Embryonic facial prominence (tissue), 1 donor: Measurements from ENCODE around the gene EYA2.

Experiments used
- DNase-seq: peaks from one replicate; pipeline ENCODE4 v3.0.0-alpha.2; 2016; ENCODE audit errors: extremely low spot score

EYA2 gene

DNA sequence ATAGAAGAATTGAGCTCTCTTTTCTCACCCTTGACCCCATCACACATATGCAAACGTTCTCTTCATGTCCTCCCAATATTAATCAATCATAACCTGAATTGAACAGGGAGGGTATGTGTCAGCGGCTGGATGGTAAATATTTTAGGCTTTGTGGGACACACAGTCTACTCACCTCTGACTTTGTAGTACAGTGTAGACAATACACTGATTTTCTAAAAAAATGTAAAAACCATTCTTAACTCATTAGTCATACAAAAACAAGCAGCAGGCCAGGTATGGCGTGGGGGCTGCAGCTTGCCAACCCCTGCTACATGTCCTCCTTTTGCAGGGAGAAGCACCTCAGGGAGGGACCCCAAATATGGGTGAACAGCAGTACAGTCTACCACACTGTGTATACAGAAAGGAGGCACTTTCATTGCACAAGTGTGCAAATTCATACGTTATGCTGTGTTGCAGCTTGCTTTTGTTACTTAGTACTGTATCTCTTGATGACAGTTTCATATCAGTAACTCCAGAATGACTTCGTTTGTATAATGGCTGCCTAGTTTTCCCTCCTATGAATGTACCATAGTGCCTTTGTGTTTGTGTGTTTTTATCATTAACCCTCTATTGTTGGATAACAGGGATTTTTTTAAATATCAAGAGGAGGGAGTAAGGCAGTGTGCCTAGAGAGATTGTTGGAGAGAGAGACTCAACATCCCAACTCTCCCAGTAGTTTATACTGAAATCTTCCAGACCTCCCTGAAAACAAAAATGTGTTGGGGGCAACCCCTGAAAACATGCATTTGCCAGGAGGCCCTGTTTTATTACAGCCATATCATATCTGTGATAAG lies 247.5 kb downstream of the EYA2 start:
- no peak for DNase-seq

DNA sequence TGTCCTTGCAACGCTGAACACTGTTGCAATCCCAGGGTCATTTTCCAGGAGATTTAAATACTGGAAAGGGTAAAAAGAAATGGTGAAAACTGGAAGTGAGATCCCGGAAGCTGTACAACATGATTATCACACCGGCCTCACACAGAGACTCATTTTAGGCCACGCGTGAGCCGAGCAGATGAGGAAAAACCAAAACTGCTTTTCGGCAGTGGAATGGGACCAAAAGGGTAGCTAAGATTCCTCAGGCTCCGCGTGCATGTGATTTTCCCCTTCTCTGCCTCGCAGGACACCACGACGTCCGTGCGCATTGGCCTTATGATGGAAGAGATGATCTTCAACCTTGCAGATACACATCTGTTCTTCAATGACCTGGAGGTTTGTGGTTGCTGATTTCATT lies 248.1 kb downstream of the EYA2 start:
- DNase-seq = no peak

DNA sequence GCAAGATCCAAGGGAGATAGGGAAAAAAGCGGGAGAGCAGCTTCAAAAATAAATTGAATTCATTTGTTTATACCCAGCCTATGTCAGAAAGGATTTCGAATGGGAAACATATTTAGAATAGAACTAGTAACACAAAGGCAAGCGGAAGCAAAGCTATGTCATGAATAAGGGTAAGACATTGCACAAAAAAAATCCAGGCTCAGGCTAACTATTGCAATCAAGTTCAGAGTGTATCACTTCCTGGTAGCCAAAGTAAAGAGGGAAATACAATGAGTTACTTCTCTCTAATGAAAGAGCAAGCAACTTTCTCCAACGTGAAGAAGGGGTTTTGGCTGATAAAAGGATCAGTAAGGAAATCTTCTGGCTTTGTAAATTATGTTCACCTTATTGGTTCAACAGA lies 249.0 kb downstream of the EYA2 start:
- no peak for DNase-seq

DNA sequence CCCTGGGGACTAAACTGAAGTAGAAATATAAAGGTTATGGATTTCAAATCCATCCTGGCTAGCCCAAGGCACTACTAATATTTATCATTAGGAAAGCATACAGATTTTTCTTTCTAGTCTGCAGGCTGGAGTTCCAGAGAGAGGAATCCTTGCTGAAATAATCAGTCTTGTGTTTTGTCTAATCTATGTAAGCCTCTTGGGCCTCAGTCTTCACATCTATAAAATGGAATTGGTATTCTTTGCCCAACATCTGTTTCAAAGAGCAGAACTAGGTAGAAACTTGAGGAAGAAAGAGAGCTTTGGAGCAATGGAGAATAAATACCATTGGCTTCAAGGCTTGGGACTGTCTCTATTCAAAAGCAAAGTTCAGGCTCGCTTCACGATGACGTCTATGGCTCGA lies 249.8 kb downstream of the EYA2 start:
- no peak for DNase-seq

DNA sequence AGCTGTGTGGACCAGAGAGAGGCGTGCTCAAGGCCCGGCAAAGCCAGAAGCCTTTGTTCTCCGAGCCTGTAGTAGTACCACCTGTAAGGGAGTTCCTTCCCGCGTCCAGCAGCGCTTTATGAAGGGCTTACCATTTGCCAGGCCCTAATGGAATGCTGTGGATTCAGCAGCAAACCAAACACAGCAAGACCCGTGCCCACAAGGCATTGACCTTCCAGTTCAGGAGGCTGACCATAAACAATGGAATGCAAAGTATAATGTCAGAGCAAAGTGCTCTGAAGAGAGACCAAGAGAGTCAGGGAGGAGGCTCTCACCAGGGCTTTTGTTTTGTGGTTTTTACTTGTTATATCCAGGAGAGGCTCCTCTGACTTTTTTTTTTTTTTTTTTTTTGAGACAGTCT lies 252.0 kb downstream of the EYA2 start:
- no peak for DNase-seq

DNA sequence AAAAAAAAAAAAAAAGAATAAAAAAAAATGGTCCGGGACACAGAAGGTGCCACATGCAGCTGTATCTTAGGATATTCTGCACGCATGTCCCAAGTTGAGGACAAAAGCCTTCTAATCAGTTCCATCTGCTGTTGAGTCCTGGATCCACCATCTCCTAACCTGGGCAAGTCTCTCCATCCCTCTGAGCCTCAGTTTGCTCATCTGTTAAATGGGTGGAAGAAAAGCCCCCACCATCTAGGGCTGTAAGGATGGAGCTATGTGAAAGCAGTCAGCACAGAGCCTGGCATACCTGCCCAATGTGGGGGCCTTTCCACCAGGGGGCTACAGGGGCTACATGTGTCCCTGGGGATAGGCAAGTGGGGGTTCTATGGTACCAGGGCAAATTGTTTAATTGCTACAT lies 253.4 kb downstream of the EYA2 start:
- no peak for DNase-seq

DNA sequence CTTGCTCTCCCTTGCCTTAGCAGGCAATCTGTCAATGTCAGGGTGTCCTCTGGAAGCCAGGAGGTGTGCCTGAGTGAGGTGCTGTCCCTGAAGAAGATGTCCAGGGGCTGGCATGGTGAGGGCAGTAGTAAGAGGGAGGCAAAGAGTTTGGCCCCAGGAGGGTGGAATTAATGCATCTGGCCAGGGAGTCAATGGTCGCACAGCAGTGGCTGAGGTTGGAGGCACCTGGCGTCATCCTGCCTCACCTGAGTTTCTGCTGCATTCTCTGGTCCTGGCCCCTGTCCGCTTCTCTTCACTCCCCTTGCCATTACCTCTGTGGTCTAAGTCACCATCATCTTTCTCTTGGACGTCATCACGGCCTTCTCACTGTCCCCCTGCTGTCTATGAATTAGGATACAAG lies 255.3 kb downstream of the EYA2 start:
- no peak for DNase-seq

DNA sequence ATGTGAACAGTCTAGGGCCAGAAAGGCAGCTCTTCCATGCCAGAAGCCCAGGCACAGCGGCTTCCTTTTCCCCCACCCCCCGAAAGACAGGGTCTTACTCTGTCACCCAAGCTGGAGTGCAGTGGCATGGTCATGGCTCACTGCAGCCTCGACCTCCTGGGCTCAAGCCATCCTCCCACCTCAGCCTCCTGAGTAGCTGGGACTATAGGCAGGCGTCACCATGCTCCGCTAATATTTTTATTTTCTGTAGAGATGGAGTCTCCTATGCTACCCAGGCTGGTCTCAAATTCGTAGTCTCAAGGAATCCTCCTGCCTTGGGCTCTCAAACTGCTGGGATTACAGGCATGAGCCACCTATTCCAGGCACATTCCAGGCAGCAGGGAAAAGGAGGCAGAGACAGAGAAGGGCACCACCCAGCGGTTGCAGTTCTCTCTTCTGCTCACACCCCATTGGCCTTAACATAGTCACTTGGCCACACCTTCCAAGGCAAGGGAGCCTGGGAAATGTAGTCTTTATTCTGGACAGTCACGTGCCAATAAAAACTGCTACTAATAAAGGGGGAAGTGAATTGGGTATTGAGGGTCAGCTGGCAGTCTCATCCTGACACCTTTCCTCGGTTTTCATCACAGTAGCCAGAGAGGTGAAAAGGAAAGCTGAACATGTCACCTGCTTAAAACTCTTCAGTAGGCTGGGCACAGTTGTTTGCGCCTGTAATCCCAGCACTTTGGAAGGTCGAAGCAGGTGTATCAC lies 255.9 kb downstream of the EYA2 start:
- peak; percentile 48 for DNase-seq

DNA sequence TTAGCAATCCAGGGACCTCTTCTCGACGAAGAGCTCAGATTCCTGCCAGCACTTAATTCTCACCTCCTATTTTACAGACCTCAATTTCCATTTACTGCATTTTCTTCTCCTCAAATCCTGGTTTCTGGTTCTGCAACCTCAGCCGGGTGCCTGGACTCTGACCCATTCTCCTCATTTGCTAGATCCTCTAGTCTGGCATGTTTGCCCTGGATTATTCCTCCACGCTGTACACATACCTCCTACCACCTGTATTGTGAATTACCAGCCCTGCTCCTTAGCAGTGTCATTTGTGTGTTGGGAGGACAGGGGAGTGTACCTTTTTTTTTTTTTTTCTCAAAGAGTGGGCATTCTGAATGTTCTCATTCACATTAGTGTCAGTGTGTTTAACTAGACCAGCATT lies 257.4 kb downstream of the EYA2 start:
- no peak for DNase-seq

DNA sequence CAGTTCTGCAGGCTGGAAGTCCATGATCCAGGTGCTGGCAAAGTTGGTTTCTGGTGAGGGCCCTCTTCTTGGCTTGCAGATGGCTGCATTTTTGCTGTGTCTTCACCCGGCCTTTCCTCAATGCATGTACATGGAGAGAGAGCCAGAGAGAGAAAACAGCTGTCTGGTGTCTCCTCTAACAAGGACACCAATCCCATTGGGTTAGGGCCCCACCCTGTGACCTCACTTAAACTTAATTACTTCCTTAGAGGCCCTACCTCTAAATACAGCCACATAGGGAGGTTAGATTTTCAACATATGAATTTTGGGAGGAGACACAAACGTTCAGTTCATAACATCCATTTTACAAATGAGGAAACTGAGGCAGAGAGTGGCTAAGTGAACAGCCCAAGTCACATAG lies 259.4 kb downstream of the EYA2 start:
- DNase-seq = no peak

DNA sequence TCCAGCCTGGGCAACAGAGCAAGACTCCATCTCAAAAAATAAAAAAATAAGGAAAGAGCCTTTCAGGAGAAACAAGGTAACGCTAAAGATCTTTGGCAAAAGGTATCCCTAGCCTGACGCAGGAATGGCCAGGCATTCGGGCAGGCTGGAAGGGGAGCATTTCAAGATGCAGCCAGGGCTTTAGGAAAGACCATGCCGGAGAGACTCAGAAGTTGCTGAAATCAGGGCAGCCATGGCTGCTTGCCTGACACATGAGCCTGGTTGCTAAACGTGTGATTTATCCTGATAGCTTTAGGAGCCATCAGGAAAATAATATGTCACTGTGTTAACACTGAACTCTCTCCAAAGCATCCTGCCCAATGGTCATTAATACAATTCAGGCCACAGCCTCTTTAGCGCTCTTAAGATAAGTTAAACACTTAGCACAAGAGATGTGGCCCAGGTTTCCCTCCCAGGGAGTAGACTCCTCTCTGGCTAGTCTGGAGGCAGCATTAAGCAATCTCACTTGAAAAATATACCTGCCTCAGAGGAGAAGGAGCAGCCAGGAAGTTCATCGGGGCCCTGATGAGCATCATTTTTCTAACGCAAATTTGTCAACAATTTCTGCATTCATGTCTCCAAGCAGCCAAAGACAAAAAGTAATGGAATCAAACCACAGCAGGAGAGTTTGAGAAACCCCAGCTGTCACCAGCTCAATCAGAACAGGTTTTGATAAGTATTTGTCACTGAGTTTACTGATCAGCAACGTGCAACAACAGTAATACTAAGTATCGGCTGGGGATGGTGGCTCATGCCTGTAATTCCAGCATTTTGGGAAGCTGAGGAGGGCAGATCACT lies 261.9 kb downstream of the EYA2 start:
- DNase-seq = no peak

DNA sequence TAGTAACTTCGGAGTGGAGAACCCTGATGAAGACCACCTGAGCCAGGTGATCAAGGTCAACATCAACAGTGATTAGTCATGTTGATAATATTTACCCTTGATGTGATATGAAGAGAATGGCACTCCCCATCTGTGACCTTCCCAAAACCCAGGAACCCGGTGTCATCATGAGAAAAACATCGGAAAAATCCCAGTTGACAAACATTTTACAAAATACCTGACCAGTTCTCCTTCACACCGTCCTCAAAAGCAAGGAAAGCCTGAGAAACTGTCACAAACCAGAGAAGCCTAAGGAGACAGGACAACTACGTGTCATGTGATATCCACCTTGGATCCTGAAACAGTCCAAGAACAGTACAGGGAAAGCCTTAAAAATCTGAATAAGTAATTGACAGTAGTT lies 264.5 kb downstream of the EYA2 start:
- no peak for DNase-seq

DNA sequence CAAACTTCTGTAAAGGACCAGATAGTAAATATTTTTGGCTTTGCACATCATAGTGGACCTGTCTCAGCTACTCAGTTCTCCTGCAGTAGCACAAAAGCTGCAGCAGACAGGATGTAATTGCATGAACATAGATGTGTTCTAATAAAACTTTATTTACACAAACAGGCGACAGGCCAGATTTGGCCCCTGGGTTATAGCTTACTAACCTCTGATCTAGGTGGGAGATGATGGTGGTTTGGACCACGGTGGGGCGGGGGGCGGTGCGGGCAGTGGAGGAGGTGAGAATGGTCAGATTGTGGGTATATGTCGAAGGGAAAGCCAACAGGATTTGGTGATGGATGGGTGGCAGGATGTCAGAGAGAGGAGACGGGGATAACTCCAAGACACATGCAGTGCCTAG lies 265.6 kb downstream of the EYA2 start:
- DNase-seq = no peak

DNA sequence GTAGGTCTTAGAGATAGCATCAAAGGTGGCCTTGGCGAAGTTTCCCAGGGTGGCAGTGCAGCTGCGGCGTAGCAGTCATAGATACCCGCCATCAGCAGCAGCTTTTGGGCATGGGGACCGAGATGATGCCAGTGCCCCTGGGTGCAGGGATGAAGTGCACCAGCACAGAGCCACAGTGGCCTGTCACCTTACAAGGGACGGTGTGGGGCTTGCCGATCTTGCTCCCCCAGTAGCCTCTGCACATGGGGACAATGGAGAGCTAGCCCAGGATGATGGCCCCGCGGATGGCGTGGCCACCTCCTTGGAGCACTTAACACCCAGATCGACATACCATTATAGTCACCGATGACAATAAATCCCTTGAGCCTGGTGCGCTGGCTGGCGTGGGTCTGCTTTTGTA lies 266.3 kb downstream of the EYA2 start:
- DNase-seq = no peak

DNA sequence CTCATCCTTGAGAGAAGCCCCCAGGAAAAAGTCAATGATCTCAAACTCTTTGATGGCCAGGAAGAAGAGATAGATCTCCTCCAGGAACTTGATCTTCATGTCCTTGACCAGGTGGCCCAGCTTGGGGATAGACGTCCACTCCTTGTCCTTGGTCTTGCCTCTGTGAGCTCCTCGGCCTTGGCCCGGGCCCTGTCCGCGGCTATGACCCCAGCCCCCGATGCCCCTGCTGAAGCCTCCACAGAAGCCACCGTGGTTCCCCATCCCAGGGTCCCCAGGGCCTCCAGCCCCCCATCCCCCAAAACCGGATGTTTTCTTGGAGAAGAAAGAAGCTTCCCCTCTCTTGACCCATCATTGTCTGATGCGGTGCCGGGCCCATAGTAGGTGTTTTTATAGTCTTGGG lies 266.8 kb downstream of the EYA2 start:
- no peak for DNase-seq

DNA sequence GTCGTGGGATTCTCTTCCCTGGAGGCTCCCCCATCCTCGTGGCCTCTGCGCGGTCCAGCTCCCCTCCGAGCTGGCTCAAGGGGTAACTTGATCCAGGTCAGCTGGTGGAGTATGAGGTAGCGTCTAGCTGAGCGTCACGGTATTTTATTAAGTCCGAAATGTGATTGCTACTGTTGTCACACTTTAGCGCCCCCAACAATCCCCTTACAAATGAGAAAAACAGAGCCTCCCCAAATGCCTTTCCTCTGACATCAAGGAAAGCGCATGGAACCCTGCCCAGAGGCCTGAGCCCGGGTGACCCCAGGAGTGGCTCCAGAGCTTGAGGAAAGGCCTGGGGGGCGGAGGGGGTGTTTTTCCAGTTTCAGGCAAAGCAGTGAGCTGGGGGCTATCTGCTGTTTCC lies 269.5 kb downstream of the EYA2 start:
- DNase-seq = no peak

DNA sequence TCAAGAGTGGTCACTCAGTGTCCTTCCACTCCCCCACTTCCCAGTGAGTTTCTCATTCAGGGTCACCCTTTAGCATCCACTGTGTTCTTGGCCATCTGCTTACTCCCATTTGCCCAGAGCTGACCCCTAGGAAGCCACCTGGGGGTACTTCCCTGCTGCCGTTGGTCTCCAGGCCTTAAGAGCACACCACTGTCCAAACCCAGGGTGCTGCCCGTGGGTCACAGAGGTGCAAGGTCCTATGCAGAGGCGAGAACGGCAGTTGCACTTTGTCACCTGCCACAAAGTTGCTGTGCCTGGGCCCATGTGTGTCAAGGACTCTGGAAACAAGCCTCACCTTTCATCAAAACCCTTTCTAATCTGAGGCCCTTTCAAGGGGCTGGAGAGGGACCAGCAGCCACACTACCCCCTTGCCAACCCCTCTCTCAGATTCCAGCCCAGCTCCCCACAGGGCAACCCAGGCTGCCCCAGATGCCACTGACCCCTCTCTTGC lies 270.8 kb downstream of the EYA2 start:
- DNase-seq = no peak

DNA sequence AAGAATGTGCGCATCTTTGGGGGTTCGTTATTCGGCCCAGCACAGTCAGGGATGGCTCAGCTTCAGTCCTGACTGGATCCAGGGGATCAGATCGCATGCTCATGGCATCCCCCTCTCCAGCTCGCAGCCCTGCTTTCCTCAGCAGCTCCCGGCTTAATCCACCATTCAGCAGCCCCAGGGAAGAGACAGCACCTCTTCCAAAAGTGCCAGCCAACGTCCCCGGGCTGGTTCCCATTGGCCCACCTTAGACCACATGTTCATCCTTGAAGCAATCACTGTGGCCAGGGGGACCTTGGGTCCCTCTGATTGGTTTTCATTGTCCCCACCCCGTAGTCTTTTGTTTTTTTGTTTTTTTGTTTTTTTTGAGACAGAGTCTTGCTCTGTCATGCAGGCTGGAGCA lies 273.2 kb downstream of the EYA2 start:
- no peak for DNase-seq

DNA sequence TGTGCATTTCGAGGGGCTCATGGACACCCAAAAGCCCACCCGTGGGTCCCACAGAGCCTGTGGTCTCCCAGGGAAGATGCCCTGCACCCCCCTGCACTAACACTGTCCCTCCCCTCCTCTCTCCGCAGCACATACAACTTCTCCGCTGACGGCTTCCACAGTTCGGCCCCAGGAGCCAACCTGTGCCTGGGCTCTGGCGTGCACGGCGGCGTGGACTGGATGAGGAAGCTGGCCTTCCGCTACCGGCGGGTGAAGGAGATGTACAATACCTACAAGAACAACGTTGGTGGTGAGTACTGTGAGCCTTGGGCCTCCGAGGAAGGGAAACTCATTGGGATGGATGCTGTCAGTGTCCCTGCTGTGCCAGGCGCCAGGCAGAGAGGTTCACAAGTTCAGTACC lies 277.9 kb downstream of the EYA2 start:
- no peak for DNase-seq

DNA sequence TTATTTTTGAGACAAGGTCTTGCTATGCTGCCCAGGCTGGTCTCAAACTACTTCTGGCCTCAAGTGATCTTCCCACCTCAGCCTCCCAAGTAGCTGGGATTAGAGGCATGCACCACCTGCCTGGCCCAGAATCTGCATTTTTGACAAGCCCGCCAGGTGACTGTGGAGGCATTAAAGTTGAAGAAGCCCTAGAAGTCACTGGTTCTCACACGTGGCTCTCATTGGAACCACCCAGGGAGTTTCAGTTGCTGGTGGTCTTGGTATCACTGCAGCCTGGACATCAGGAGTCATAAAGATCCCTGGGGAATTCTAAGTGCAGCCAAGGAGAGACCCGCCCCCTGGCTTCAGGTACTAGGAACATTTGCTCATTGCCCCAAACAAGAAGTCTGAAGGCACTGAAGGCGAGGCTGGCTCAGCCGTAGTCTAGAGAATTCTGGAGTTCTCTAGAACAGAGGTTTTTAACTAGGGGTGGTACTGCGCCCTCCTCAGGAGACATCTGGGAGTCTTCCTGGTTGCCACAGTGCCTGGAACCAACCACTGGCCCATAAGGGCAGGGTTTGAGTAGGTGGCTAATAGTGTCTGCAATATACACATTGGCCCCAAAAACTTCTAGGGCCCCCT lies 279.1 kb downstream of the EYA2 start:
- no peak for DNase-seq

DNA sequence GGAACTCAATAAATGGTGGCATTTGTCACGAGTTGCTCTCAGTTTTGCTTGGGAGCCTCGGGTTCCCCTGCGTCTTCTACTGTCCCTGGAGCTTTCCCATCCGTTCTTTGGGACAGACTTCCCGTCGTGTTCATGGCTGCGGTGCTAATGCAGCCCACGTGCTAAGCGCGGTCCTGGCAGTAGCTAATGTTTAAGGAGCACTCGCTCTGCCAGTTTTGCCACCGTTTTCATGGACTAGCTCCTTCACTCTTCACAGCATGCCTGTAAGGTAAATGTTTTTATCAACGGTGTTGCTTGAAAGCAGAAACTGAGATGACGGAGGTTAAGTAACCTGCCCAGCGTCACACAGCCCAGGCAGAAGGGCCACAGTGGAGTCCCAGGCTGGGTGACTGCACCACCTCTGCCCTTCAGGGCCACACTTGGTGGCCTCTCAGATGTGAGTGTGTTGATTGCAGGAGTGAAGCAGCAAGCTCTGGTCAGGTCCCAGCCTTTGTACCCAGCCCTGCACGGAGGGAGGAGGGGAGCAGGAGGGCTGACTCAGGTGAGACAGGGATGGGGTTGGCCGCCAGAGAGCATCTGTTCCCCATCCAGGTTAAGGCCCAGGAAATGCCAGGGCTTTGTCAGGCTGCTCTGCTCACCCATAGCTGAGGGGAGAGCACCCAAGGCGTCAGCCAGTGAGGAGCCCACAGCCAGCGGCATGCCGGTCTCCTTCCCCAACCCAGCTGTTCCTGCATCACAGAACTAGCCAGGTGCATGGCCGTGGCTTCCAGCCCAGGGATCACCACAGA lies 280.0 kb downstream of the EYA2 start:
- no peak for DNase-seq
